ENCODE results near the gene DEPDC1. TPM values are rescaled to one million over a fixed set of nuclear protein-coding genes. Genes with fewer than 3 reads are reported as not detected.

DEPDC1 gene
- total RNA-seq, 1 experiment from 2014 or later, result 44.5 TPM

GRCh38 chr1:68485431-68486022 is 11.4 kb downstream of the DEPDC1 start:
- H3K36me3 Mint-ChIP-seq, result peaks cover 65% of the 10 kb centered on the region
- H3K9me3 Mint-ChIP-seq, result peaks cover 4% of the 10 kb centered on the region
- TF ChIP-seq SOX15 (CRISPR knock-in tag; IDR thresholded peaks at IDR 0.05), result no peak
- TF ChIP-seq, protein P1, sequence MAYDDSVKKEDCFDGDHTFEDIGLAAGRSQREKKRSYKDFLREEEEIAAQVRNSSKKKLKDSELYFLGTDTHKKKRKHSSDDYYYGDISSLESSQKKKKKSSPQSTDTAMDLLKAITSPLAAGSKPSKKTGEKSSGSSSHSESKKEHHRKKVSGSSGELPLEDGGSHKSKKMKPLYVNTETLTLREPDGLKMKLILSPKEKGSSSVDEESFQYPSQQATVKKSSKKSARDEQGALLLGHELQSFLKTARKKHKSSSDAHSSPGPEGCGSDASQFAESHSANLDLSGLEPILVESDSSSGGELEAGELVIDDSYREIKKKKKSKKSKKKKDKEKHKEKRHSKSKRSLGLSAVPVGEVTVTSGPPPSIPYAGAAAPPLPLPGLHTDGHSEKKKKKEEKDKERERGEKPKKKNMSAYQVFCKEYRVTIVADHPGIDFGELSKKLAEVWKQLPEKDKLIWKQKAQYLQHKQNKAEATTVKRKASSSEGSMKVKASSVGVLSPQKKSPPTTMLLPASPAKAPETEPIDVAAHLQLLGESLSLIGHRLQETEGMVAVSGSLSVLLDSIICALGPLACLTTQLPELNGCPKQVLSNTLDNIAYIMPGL (CRISPR knock-in tag; IDR thresholded peaks at IDR 0.05), result no peak
- TF ChIP-seq, protein P2, sequence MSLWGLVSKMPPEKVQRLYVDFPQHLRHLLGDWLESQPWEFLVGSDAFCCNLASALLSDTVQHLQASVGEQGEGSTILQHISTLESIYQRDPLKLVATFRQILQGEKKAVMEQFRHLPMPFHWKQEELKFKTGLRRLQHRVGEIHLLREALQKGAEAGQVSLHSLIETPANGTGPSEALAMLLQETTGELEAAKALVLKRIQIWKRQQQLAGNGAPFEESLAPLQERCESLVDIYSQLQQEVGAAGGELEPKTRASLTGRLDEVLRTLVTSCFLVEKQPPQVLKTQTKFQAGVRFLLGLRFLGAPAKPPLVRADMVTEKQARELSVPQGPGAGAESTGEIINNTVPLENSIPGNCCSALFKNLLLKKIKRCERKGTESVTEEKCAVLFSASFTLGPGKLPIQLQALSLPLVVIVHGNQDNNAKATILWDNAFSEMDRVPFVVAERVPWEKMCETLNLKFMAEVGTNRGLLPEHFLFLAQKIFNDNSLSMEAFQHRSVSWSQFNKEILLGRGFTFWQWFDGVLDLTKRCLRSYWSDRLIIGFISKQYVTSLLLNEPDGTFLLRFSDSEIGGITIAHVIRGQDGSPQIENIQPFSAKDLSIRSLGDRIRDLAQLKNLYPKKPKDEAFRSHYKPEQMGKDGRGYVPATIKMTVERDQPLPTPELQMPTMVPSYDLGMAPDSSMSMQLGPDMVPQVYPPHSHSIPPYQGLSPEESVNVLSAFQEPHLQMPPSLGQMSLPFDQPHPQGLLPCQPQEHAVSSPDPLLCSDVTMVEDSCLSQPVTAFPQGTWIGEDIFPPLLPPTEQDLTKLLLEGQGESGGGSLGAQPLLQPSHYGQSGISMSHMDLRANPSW (CRISPR knock-in tag; conservative IDR thresholded peaks at IDR 0.05; ENCODE audit: low read depth), result no peak
- TF ChIP-seq ZNF317 (CRISPR knock-in tag; IDR thresholded peaks at IDR 0.05; ENCODE audit: borderline replicate concordance, low read depth), result no peak
- no peak for TF ChIP-seq ETV6 (CRISPR knock-in tag; IDR thresholded peaks at IDR 0.05)
- TF ChIP-seq ESRRA (CRISPR knock-in tag; IDR thresholded peaks at IDR 0.05; ENCODE audit: borderline replicate concordance), result no peak
- no peak for TF ChIP-seq CREB1 (CRISPR knock-in tag; IDR thresholded peaks at IDR 0.05)
- no peak for TF ChIP-seq ZNF232 (CRISPR knock-in tag; IDR thresholded peaks at IDR 0.05)
- TF ChIP-seq RELA (CRISPR knock-in tag; IDR thresholded peaks at IDR 0.05; ENCODE audit: borderline replicate concordance), result no peak
- TF ChIP-seq CREM (CRISPR knock-in tag; IDR thresholded peaks at IDR 0.05), result no peak
- no peak for TF ChIP-seq NR2C2 (CRISPR knock-in tag; IDR thresholded peaks at IDR 0.05)
- no peak for TF ChIP-seq HMGA2 (CRISPR knock-in tag; IDR thresholded peaks at IDR 0.05)
- no peak for TF ChIP-seq NR3C1 (CRISPR knock-in tag; conservative IDR thresholded peaks at IDR 0.05; ENCODE audit: low read depth)
- TF ChIP-seq ARID4B (CRISPR knock-in tag; IDR thresholded peaks at IDR 0.05; ENCODE audit: borderline replicate concordance), result no peak
- TF ChIP-seq MXD4 (CRISPR knock-in tag; IDR thresholded peaks at IDR 0.05; ENCODE audit: borderline replicate concordance), result no peak
- no peak for TF ChIP-seq ZMAT4 (CRISPR knock-in tag; IDR thresholded peaks at IDR 0.05)
- TF ChIP-seq, protein P3, sequence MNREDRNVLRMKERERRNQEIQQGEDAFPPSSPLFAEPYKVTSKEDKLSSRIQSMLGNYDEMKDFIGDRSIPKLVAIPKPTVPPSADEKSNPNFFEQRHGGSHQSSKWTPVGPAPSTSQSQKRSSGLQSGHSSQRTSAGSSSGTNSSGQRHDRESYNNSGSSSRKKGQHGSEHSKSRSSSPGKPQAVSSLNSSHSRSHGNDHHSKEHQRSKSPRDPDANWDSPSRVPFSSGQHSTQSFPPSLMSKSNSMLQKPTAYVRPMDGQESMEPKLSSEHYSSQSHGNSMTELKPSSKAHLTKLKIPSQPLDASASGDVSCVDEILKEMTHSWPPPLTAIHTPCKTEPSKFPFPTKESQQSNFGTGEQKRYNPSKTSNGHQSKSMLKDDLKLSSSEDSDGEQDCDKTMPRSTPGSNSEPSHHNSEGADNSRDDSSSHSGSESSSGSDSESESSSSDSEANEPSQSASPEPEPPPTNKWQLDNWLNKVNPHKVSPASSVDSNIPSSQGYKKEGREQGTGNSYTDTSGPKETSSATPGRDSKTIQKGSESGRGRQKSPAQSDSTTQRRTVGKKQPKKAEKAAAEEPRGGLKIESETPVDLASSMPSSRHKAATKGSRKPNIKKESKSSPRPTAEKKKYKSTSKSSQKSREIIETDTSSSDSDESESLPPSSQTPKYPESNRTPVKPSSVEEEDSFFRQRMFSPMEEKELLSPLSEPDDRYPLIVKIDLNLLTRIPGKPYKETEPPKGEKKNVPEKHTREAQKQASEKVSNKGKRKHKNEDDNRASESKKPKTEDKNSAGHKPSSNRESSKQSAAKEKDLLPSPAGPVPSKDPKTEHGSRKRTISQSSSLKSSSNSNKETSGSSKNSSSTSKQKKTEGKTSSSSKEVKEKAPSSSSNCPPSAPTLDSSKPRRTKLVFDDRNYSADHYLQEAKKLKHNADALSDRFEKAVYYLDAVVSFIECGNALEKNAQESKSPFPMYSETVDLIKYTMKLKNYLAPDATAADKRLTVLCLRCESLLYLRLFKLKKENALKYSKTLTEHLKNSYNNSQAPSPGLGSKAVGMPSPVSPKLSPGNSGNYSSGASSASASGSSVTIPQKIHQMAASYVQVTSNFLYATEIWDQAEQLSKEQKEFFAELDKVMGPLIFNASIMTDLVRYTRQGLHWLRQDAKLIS (CRISPR knock-in tag; IDR thresholded peaks at IDR 0.05; ENCODE audit: borderline replicate concordance), result no peak
- TF ChIP-seq SMAD3 (CRISPR knock-in tag; IDR thresholded peaks at IDR 0.05; ENCODE audit: borderline replicate concordance), result no peak
- TF ChIP-seq ATF3 (CRISPR knock-in tag; conservative IDR thresholded peaks at IDR 0.05), result no peak
- TF ChIP-seq TEAD4 (CRISPR knock-in tag; IDR thresholded peaks at IDR 0.05), result no peak
- no peaks in the 10 kb centered on the region for H3K27me3 Mint-ChIP-seq (ENCODE audit: low read depth)
- no peak overlapping the region for H3K27ac Mint-ChIP-seq
- H3K4me3 Mint-ChIP-seq, result no peak overlapping the region
- ATAC-seq (no peak), DNase-seq (ENCODE audit: low spot score) (no peak)
- ChIA-PET CTCF (no interaction called here), POLR2A (no interaction called here)
- peaks cover 3% of the 10 kb centered on the region for H3K4me1 Mint-ChIP-seq
